Endodermal cell (in vitro differentiated cells): Measurements from ENCODE around the gene ADAMTS17. TPM values are rescaled to one million over a fixed set of nuclear protein-coding genes. Genes with fewer than 3 reads are reported as not detected.

Experiments used
- DNase-seq: peaks from one replicate; pipeline ENCODE4 v3.0.0-alpha.2; 2017
- H3K27ac ChIP-seq: 2 replicates; pipeline ENCODE4 v1.5.1; 2013; ENCODE audit warnings: mild to moderate bottlenecking, low read depth, low read length, moderate library complexity
- H3K27me3 ChIP-seq: 2 replicates; pipeline ENCODE4 v1.6.1; 2013; ENCODE audit warnings: mild to moderate bottlenecking, low read length, moderate library complexity; ENCODE audit not compliant: insufficient read depth, control insufficient read depth, poor library complexity, severe bottlenecking
- H3K36me3 ChIP-seq: 2 replicates; pipeline ENCODE4 v1.7.0; 2013; ENCODE audit warnings: mild to moderate bottlenecking, low read length, moderate library complexity; ENCODE audit not compliant: control insufficient read depth, insufficient read depth
- H3K4me1 ChIP-seq: one replicate; pipeline ENCODE4 v1.7.0; 2013; ENCODE audit warnings: low read length; ENCODE audit not compliant: control insufficient read depth, insufficient read depth
- H3K4me3 ChIP-seq: 2 replicates; pipeline ENCODE4 v1.5.1; 2013; ENCODE audit warnings: mild to moderate bottlenecking, low read length, moderate library complexity
- H3K9ac ChIP-seq: 2 replicates; pipeline ENCODE4 v1.6.1; 2013; ENCODE audit warnings: mild to moderate bottlenecking, low read length, moderate library complexity; ENCODE audit not compliant: poor library complexity, severe bottlenecking; ENCODE audit errors: extremely low read depth
- H3K9me3 ChIP-seq: 2 replicates; pipeline ENCODE4 v1.6.1; 2013; ENCODE audit warnings: mild to moderate bottlenecking, low read length, moderate library complexity; ENCODE audit not compliant: control insufficient read depth
- H3K27ac Mint-ChIP-seq: 2 replicates; pipeline ENCODE4 v1.8.0; 2020; ENCODE audit warnings: mixed read lengths
- H3K27me3 Mint-ChIP-seq: 2 replicates; pipeline ENCODE4 v1.8.0; 2021; ENCODE audit warnings: mild to moderate bottlenecking, mixed read lengths; ENCODE audit not compliant: insufficient read depth
- H3K36me3 Mint-ChIP-seq: 2 replicates; pipeline ENCODE4 v1.8.0; 2020; ENCODE audit warnings: low read depth, mixed read lengths
- H3K4me1 Mint-ChIP-seq: 2 replicates; pipeline ENCODE4 v1.8.0; 2020; ENCODE audit warnings: mixed read lengths
- H3K4me3 Mint-ChIP-seq: 2 replicates; pipeline ENCODE4 v1.8.0; 2020; ENCODE audit warnings: mild to moderate bottlenecking, moderate library complexity, mixed read lengths
- H3K9me3 Mint-ChIP-seq: 2 replicates; pipeline ENCODE4 v1.8.0; 2020; ENCODE audit warnings: mild to moderate bottlenecking, mixed read lengths
- CTCF ChIP-seq: fragments of 200-600 bp; sonication (generic); conservative IDR thresholded peaks from 2 replicates; pipeline ENCODE4 v1.5.0; 2021; ENCODE audit warnings: antibody characterized with exemption, mild to moderate bottlenecking
- WGBS, 2 experiments: methylation state at CpG; one replicate each; pipeline versions ENCODE4 v1.1.5 to v1.1.7; 2013; ENCODE audit warnings: missing lambda C conversion rate in 2 of 2, mixed read lengths in 1 of 2; ENCODE audit not compliant: insufficient coverage in 1 of 2, insufficient read length in 1 of 2; 5-methylcytosine and 5-hydroxymethylcytosine counted together
- total RNA-seq, 2 donors: library from RNA; stranded (reverse); fragmentation: NEBNext Ultra II Directional in 1 of 2; extraction: Animal tissue kit (Norgen Biotek cat#: 25700) in 1 of 2; gene quantifications; 2 replicates in 1 of 2; 3 replicates in 1 of 2; pipeline ENCODE4 v1.2.1, GENCODE V29; 2021

Gene ADAMTS17
- total RNA-seq, 2 donors from 2014 or later: 0.82 to 2.3 TPM

- no peaks in the 10 kb centered on the region for H3K27me3 ChIP-seq
- H3K4me1 Mint-ChIP-seq: no peaks in the 10 kb centered on the region
- no peaks in the 10 kb centered on the region for H3K36me3 ChIP-seq
- H3K4me1 ChIP-seq: no peaks in the 10 kb centered on the region
- H3K27me3 Mint-ChIP-seq: no peaks in the 10 kb centered on the region
- no peaks in the 10 kb centered on the region for H3K36me3 Mint-ChIP-seq
- H3K9me3 ChIP-seq: no peaks in the 10 kb centered on the region
- H3K27ac ChIP-seq: no peak overlapping the region
- H3K27ac Mint-ChIP-seq: no peak overlapping the region
- no peaks in the 10 kb centered on the region for H3K9me3 Mint-ChIP-seq
- no peak overlapping the region for H3K4me3 ChIP-seq
- WGBS, 2 experiments: 65 to 71% methylated on average over 6 to 7 of the region's 7 CpGs
- no peak overlapping the region for H3K9ac ChIP-seq
- TF ChIP-seq CTCF: no peak
- H3K4me3 Mint-ChIP-seq: no peak overlapping the region
- DNase-seq: no peak
Observed at GRCh38 chr15:100206643-100207042, 135.1 kb downstream of the ADAMTS17 start.

- Mint-ChIP-seq H3K27me3 (no peaks in the 10 kb centered on the region), H3K27ac (no peak overlapping the region), H3K4me3 (no peak overlapping the region), H3K36me3 (no peaks in the 10 kb centered on the region), H3K4me1 (no peaks in the 10 kb centered on the region), H3K9me3 (no peaks in the 10 kb centered on the region)
- Histone ChIP-seq H3K9ac (no peak overlapping the region), H3K4me1 (no peaks in the 10 kb centered on the region), H3K36me3 (no peaks in the 10 kb centered on the region), H3K27me3 (no peaks in the 10 kb centered on the region), H3K9me3 (no peaks in the 10 kb centered on the region), H3K27ac (no peak overlapping the region), H3K4me3 (no peak overlapping the region)
- DNase-seq: peak; percentile 17
- WGBS, 2 experiments: 75 to 85% methylated on average over 9 to 17 of the region's 17 CpGs
- no peak for TF ChIP-seq CTCF
Observed at GRCh38 chr15:100205549-100206295, 136.1 kb downstream of the ADAMTS17 start.

GRCh38 chr15:100204771-100205170 is 137.0 kb downstream of the ADAMTS17 start:
- Mint-ChIP-seq H3K4me3 (no peak overlapping the region), H3K9me3 (no peaks in the 10 kb centered on the region), H3K4me1 (no peaks in the 10 kb centered on the region), H3K27ac (no peak overlapping the region), H3K36me3 (no peaks in the 10 kb centered on the region), H3K27me3 (no peaks in the 10 kb centered on the region)
- Histone ChIP-seq H3K36me3 (no peaks in the 10 kb centered on the region), H3K27ac (no peak overlapping the region), H3K9me3 (no peaks in the 10 kb centered on the region), H3K27me3 (no peaks in the 10 kb centered on the region), H3K4me3 (no peak overlapping the region), H3K4me1 (no peaks in the 10 kb centered on the region), H3K9ac (no peak overlapping the region)
- DNase-seq: no peak
- 83 to 89% methylated on average over 1 to 4 of the region's 4 CpGs for WGBS, 2 experiments
- TF ChIP-seq CTCF: no peak
